GM11168 (cell line): ENCODE results near the gene SLC12A7.

Source experiments
- in situ Hi-C: fragments of 300-500 bp; cut with MboI; formaldehyde crosslinking; loops from one replicate; pipeline ENCODE4 v1.12.0; 2022; ENCODE audit warnings: low sequenced_read_pairs; ENCODE audit not compliant: unreplicated experiment

The SLC12A7 gene

DNA sequence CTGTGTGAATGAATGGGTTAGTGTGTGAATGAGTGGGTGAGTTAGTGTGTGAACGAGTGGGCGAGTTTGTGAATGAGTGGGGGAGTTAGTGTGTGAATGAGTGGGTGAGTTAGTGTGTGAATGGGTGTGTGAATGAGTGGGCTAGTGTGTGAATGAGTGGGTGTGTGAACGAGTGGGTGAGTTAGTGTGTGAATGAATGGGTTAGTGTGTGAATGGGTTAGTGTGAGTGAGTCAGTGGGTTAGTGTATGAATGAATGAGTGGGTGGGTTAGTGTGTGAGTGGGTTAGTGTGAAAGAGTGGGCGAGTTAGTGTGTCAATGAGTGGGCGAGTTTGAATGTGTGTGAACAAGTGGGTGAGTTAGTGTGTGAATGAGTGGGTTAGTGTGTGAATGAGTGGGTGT, 67.7 kb downstream of the SLC12A7 start:
- in situ Hi-C loops: no loop called here

DNA sequence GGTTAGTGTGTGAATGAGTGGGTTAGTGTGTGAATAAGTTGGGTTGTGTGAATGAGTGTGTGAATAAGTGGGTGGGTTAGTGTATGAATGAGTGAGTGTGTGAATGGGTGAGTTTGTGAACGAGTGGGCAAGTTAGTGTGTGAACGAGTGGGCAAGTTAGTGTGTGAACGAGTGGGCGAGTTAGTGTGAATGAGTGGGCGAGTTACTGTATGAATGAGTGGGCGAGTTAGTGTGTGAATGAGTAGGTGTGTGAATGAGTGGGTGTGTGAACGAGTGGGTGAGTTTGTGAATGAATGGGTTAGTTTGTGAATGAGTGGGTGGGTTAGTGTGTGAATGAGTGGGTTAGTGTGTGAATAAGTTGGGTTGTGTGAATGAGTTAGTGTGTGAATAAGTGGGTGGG, 68.5 kb downstream of the SLC12A7 start:
- in situ Hi-C loops: no loop called here

DNA sequence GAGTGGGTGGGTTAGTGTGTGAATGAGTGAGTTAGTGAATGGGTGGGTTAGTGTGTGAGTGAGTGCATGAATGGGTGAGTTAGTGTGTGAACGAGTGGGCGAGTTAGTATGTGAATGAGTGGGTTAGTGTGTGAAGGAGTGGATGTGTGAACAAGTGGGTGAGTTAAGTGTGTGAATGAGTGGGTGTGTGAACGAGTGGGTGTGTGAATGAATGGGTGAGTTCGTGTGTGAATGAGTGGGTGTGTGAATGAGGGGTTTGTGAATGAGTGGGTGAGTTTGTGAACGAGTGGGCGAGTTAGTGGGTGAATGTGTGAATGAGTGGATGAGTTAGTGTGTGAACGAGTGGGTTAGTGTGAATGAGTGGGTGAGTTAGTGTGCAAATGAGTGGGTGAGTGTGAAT, 69.2 kb downstream of the SLC12A7 start:
- in situ Hi-C loops: no loop called here

DNA sequence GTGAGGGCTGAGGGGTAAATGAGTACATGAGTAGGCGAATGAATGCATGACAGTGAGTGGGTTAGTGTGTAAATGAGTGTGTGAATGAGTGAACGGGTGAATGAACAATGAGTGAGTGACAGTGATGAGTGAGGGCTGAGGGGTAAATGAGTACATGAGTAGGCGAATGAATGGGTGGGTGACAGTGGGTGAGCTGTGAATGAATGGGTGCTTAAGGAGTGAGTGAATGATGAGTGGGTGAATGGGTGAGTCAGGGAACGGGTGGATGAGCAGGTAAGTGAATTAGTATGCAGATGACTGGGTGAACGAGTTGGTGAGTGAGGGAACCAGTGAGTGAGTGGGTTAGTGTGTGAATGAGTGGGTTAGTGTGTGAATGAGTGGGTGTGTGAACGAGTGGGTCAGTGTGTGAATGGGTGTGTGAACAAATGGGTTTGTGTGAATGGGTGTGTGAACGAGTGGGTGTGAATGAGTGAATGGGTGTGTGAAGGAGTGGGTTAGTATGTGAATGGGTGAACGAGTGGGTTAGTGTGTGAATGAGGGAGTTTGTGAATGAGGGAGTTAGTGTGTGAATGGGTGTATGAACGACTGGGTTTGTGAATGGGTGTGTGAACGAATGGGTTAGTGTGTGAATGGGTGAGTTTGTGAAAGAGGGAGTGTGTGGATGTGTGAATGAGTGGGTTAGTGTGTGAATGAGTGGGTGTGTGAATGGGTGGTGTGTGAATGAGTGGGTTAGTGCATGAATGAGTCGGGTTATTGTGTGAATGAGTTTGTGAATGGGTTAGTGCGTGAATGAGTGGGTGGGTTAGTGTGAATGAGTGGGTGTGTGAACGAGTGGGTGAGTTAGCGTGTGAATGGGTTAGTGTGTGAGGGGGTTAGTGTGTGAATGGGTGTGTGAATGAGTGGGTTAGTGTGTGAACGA, 70.4 kb downstream of the SLC12A7 start:
- in situ Hi-C loops: no loop called here

DNA sequence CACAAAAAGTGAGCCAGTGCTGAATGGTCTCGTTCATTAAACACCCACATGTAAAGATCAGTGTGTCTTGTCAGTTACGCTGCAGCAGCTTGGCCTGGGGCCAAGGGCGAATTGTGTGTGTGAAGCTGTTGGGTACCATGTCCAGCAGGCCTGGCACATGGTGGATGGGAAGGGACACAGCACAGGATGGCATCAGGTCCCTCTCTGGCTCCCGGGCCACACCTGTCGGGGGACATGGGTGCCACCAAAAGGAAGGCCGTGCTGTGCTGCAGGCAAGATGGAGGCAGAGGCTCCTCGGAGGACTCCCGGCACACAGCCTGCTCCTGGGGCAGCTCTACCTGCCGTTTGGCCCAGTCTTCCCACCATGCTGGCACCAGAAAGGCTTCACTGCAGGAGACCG, 71.3 kb downstream of the SLC12A7 start:
- in situ Hi-C loops: no loop called here

DNA sequence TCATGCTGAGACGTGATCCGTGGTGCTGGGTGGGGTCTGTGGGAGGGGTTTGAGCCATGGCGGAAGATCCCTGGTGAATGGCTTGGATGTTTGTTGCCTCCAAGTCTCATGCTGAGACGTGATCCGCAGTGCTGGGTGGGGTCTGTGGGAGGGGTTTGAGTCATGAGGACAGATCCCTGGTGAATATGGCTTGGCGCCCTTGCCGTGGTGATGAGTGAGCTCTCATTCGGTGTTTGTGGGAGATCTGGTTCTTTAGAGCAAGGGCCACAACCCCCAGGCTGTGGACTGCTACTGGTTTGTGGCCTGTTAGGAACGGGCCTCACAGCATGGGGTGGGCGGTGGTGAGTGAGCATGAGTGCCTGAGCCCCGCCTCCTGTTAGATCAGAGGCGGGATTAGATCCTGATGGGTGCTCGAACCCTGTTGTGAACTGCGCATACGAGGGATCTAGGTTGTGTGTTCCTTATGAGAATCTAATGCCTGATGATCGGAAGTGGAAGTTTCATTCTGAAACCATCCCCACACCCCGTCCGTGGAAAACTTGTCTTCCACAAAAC, 72.1 kb downstream of the SLC12A7 start:
- in situ Hi-C loops: no loop called here

DNA sequence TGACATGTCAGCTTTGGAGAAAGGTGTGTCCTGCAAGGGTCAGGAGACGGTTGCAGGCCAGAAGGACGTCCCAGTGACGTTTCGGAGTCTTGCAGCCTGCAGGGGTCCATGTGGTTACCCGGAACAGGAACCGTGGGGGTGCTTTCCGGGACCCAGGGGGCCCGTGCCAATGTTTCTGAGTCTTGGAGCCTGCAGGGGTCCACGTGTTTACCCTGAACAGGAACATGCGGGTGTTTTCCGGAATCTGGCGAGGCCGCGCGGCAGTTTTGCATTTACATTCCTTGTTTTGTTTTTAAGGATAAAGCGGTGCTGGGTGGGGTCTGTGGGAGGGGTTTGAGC, 72.7 kb downstream of the SLC12A7 start:
- in situ Hi-C loops: no loop called here

DNA sequence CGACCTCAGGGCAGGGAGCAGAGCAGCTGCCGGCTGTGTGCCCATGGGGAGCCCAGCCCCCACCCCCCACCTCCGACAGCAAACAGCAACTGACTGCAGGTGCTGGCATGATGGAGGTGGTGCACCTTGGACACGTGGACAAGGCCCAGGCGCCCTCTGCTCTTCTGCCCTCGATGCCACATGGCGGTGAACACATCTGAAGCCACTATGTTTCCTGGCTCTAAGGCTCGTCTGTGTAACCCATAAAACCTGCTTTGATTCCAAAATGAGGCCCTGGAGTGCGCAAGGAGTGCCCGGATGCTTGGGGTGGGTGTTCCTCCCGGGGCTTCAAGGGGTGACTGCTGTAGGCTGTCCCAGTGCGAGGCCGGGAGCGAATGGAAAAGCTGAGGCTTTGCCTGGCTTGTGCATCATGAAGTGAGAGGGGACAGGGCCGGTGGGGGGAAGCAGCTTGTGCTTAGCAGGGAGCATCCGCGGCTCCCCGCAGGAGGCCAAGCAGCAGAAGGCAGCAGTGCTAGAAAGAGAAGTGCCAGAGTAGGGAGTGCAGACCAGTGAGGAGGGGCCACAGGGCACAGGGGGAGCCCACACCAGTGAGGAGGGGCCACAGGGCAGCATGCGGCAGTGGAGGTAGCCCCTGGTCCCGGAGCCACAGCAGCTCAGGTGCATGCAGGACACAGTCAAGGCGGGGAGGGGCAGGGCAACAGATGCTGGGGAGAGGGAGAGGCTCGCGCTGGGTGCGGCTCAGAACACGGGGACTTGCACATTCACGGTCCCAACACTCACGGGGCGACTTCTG, 73.2 kb downstream of the SLC12A7 start:
- in situ Hi-C loops: no loop called here

DNA sequence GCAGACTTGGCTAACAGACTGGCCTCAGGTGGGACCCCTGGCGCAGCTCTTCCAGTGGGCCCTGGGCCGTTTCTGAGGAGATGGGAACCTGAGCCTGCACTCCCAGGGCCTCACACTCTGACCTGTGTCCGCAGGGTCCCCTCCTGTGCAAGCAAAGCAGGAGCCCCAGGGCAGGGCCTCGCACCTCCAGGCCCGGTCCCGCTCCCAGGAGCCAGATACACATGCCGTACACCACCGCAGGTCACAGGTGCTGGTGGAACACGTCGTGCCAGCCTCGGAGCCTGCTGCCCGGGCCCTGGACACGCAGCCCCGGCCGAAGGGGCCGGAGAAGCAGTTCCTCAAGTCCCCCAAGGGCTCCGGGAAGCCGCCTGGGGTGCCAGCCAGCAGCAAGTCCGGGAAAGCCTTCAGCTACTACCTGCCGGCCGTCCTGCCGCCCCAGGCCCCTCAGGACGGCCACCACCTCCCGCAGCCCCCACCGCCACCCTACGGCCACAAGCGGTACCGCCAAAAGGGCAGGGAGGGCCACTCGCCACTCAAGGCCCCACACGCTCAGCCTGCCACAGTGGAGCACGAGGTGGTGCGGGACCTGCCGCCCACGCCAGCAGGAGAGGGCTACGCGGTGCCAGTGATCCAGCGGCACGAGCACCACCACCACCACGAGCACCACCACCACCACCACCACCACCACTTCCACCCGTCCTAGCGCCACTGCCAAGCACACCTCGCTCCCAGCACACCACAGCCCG, 74.0 kb downstream of the SLC12A7 start:
- in situ Hi-C loops: no loop called here

DNA sequence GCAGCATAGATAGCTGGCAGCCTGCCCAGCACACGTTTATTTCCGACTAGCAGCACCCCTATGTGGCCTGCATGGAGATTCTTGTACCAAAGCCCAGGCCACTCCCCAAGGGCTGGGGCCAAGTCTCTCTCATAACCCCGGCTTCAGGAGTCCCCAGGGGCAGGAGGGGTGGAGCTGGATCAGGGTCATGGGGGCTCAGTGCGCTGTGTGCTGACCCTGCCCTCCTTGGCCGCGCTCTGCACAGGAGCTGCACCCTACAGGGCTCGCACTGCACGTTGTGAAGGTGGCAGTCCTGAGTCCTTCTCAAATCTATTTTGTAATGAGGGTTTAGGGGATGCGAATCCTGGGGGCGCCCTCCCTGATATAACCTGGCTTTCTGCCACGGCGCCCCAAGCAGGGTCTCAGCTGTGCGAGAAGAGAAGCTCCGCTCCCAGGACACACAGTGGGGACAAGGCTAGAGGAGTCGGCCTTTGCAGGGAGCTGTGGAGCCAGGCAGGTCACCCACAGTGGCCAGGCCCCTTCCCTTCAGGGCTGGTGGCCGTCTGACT, 74.7 kb downstream of the SLC12A7 start:
- in situ Hi-C loops: no loop called here

DNA sequence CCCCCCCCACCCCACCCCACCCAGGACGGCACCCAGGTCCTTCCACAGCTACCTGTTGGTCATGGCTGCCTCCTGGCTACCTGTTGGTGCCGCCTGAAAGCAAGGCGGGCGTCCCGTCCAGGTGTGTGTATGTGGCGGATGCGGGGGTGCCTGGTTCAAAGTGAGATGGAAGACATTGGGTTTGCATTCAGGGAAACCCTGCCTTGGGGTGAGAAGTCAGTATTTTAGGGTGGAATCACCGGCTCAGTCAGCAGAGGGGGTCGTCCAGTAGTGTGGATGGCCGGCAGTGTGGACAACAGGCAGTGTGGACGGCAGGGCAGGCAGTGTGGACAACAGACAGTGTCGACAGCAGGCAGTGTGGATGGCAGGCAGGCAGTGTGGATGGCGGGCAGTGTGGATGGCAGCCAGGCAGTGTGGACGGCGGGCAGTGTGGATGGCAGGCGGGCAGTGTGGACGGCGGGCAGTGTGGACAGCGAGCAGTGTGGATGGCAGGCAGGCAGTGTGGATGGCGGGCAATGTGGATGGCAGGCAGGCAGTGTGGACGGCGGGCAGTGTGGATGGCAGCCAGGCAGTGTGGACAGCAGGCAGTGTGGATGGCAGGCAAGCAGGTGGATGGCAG, 75.2 kb downstream of the SLC12A7 start:
- in situ Hi-C loops: no loop called here

DNA sequence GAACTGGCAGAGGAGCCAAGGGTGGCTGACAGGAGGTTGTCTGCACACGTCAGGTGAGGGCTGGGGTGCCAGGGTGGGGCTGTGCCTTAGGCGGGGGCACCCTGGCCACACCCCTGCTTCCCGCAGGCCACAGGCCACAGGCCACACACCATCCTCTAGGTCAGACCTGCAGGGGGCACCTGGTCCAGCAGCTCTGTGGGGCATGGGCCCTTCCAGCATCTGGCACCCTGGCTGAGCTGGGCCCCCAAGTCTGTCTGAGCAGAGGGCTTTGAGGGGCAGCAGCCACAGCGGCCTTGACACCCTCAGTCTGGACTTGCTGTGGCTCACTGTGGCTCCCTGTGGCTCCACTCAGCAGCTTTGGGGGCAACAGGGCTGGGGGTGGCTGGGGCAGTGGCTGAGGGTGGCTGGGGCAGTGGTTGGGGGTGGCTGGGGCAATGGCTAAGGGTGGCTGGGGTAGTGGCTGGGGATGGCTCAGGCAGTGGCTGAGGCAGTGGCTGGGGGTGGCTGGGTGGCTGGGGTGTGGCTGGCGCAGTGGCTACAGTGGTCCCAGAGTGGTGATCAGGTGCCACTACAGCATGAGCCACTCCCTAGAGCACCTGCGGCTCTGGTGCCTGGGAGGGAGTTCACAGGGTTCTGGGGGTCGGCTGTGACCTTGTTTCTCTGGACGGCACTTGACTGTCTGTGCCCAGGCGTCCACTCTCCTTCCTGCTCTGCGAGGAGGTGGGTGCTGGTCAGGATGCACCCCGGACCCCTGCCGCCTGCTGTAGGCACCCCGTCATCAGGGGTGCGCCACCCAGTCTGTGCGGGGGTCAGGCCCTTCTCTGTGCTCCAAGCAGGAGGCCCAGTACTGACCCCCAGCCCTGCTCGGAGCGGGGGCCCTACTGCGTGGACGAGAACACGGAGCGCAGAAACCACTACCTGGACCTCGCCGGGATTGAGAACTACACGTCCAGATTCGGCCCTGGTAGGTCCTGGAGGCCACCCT, 76.2 kb downstream of the SLC12A7 start:
- in situ Hi-C loops: no loop called here

DNA sequence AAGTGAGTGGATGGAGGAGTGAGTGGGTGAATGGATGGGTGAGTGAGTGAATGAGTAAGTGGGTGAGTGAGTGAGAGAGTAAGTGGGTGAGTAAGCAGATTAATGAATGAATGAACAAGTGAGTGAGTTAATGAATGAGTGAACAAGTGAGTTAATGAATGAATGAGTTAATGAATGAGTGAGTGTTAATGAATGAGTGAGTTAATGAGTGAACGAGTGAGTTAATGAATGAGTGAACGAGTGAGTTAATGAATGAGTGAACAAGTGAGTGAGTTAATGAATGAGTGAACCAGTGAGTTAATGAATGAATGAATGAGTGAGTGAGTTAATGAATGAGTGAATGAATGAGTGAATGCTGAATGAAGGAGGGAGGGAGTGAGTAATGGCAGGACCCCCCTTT, 76.9 kb downstream of the SLC12A7 start:
- in situ Hi-C loops: no loop called here

DNA sequence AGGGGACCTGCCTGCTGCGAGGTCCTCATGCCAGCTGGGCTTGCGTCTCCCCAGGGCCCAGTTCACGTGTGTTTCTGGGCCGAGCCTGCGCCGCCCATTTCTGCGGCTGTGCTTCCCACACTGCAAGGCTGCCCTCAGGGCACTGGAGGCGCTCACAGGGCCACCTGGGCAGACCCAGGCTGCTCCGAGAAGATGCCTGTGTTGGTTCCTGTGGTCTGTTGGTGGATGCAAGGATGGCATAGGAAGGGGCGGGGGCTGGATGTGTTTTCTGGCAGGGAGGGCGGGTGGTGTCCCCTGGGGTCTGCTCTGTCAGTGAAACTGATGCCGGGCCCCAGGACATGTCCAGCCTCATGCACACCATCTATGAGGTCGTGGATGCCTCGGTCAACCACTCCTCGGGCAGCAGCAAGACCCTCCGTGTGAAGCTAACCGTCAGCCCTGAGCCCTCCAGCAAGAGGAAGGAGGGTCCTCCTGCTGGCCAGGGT, 77.4 kb downstream of the SLC12A7 start:
- in situ Hi-C loops: no loop called here

DNA sequence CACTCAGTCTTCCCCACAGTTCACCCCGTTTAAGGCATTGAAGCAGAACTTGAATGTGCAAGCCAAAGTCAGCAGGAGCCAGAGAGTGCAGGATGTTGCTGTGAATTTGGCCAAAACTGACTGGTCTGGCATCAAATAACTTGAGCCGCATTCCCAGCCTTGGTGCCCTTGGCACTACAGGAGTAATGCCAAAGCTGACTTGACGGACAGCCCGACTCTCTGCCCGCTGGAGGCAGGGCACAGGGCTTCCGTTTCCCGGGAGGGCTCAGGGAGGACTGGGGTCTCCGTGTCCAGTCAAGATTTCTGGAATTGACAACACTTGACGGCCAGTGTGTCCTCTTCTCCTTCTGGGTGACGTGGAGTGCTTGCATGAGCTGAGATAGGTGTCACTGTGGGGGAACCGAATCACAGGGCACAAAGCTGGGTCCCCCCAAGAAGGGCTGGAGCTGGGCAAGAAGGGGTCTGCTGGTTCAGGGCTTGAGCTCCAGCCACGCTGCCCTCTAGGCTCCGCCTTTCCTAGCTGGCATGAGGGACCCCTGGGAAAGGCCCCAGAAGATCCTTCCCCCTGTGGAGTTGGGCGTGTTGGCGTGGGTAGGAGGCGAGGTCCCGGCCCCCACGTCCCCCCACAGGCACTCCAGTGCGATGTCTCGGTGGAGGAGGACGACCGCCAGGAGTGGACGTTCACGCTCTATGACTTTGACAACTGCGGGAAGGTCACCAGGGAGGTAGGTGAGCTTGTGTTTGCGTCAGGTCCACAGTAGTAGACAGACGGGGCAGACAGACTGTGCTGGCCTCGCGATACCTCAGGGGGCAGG, 78.0 kb downstream of the SLC12A7 start:
- in situ Hi-C loops: no loop called here

DNA sequence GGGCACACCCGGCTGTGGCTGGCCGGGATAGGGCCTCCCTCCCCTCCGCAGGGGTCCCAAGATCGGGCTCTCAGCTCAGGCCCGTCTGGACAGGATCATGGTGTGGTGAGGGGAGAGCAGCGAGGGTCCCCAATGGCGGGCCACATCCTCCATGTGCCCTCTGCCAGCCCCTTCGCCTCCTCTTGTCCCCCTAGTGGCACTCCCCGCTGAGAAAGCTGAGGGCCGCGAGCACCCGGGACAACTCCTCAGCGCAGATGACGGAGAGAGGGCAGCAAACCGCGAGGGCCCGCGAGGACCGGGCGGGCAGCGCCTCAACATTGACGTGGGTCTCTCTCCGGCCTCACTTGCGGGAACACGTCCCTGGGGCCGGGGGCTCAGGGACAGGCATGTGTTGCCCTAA, 78.7 kb downstream of the SLC12A7 start:
- in situ Hi-C loops: no loop called here

DNA sequence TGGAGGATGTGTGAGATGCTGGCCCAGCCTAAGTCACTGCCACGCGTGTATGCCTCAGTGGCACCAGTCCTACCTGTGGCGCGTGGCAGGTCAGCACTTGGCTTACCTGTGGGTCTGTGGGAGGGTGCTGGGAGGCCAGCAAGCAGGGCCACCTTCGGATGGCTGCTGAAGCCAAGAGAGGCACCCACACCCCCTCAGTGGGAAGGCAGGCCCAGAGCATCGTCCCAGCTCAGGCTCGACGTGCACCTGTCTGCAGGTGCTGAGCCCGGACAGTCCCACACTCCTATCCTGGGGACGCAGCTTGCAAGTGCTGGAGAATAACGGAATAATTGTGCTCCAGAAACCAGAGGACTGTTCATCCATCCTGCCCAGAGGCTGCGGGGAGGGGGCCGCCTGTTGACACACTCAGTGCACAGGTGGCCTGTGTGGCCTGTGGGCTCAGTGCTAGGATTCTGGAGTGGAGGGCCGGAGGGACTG, 79.3 kb downstream of the SLC12A7 start:
- in situ Hi-C loops: no loop called here

DNA sequence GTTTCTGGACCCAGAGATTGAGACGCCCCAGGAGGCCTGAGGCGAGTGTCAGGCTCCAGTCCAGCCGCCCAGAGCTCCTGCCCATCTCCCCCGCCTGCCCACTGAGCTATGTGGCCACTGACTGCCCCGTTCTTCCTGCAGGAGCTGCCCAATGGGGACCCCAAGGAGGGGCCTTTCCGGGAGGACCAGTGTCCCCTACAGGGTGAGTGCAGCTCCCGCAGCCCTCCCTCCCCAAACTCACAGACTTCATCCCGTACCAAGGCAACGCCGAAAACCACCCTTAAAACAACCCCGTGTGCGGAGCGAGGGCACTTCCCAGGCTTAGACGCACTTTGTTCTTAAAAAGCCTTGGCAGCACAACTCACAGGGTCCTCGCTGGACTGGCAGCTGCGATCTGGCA, 79.9 kb downstream of the SLC12A7 start:
- in situ Hi-C loops: no loop called here
